ENCODE results near the gene SV2B.
"Not testable (repeated sequence)": the region's sequence is repeated elsewhere in the genome, so short reads cannot be mapped to it uniquely, and the experiment has no call there.

Gene SV2B, protein sequence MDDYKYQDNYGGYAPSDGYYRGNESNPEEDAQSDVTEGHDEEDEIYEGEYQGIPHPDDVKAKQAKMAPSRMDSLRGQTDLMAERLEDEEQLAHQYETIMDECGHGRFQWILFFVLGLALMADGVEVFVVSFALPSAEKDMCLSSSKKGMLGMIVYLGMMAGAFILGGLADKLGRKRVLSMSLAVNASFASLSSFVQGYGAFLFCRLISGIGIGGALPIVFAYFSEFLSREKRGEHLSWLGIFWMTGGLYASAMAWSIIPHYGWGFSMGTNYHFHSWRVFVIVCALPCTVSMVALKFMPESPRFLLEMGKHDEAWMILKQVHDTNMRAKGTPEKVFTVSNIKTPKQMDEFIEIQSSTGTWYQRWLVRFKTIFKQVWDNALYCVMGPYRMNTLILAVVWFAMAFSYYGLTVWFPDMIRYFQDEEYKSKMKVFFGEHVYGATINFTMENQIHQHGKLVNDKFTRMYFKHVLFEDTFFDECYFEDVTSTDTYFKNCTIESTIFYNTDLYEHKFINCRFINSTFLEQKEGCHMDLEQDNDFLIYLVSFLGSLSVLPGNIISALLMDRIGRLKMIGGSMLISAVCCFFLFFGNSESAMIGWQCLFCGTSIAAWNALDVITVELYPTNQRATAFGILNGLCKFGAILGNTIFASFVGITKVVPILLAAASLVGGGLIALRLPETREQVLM

DNA sequence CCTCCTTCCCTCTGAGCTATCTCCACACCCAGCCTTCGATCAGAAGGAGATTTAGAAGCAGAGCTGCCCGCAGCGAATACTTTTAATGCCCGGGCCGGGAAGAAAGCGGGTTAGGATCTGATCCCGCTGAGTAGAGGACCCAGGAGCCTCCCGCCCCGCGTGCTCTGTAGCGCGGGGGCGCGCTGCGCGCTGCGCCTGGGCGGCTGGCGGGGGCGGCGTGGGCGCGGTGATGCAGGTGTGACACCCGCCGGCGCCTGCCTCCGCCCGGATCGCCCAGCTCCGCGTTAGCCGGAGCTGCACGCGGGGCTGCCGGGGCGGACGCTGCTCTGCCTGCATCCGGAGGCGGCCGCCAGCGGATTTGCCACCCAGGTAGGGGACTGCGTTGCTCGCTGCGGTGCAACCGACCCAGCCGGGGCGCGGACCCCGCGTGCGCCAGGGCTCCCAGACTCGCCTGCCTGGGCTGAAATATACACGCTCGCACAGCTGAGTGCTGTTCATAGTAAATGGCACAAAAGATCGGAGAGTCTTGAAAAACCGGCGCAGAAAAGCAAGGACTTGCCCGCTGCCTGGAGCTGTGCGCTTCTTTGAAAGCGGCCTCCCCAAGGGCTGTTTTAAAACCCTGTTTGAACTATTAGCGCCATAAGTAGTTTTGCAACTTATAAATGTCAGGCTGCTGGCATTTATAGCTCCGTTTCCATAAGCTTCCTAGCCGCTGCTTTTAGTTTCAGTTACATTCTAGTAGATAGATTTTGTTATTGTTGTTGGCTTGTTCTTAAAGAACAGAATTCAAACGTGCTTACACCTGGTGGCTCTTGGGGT lies at the start of gene SV2B:
SV2B (plus strand) TSS at position 263 of the 819 bp plus-strand sequence. CDS start 126,007 bp downstream, outside the sequence.
- peak; percentile 15 to 32 for DNase-seq (ENCODE audit: low read depth in 2 of 2)

DNA sequence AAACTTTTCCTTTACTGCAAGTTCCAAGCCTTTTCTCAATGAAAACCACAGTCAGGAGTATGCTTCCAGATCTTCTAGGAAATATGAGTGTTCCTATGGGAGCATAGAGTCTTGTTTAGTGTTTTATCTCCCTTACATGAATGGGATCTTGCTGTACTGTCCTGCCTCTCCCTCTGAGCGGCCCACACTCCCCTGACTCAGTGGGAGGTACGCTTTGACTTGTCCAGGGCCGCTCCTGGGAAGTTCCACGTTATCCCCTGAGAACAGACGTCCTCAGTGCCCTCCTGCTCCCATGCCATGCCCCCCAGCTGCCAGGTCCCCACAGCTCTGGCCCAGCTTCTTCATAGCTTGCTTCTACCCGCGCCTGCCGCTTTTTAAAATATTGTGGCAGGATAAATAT lies 48.8 kb upstream of the SV2B start:
- DNase-seq (ENCODE audit: low read depth in 2 of 2) = no peak

DNA sequence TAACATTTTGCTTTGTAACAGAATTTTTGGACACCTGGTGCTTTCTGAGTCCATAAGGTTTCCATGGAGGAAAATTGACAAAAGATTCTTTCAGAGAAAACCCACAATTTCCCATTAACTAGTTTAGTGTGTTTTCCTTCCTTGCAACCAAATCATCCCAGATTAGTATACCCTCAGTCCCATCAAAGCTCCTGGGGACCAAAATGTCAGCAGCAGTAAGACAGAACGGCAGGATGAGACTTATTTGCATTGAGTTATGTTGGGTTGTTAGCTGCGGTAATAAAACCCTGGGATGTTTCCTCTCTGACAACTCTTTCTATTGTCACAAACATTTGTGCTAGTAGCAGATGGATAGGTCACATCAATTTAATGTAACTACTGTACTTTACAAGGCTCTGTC lies 45.2 kb upstream of the SV2B start:
- no peak for DNase-seq (ENCODE audit: low read depth in 2 of 2)

DNA sequence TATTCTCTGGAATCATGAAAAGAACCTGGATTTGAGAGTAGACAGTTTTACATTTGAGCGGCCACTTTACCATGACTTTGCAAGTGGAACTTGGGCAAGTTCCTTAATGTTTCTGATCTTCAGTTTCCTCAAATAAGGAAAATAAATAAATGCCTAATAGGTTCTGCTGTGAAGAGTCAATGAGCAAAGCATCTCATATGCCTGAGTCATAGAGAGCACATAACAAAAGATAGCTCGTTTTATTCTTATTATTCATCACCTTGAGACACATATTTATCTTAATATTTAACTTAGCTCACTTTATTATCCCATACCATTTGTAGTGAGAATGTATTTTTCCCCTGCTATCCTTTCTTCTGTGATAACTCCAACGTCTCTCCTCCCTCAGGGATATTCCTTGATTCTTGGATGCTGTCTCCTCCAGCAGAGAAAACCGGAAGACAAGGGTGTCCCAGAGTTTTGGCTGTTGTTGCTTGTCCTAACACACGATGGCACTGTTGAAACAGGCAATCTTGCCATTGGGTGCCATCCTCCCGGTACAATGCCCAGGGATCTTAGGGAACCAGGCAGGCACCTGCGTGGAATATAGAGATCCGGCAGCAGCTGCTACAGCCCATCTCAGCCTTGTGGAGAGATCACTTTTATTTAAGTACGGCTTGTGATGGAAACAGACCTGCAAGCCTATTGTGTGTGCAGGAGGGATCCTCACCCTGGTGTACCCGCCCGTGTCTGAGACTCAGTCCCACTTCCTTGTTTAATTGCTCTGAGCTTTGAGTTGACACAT lies 44.3 kb upstream of the SV2B start:
- DNase-seq (ENCODE audit: low read depth in 2 of 2) = peak in 1 of 2 donors; percentile 16

DNA sequence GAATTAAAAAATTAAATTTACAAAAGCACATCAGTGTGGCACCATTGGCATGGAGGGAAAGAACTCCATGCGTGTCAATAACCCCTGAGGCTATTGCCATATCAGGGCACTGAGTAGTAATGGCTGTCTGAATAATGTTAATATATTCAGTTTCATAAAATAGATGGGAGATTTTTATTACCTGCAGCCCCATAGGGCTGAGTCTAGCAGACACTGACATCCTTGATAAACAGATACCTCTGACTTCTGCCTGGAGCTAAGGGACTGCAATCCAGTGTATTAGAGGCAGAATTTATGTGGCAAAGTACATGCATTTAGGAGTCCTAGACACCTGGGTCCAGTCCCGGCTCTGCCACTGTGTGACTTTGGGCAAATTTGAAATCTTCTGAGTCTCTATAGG lies 38.8 kb upstream of the SV2B start:
- no peak for DNase-seq (ENCODE audit: low read depth in 2 of 2)

DNA sequence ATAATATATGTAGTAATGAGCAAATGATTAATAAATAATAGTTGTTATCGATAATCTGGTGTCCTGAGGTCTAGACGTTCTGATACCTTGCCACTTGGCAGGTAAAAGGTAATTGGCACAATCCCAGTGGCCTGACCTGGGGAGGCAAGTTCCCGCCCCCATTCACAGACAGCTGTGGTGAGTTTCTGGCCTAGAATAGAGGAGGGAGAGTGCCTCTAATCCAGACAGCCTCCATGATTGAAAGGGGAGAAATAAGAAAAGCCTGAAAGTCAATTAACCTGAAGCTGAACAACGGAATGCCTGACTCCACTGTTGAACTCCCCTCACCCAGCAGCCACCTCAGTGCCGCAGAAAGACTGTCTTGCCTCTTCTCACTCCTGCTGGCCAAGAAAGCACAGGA lies 38.1 kb upstream of the SV2B start:
- DNase-seq (ENCODE audit: low read depth in 2 of 2) = no peak

DNA sequence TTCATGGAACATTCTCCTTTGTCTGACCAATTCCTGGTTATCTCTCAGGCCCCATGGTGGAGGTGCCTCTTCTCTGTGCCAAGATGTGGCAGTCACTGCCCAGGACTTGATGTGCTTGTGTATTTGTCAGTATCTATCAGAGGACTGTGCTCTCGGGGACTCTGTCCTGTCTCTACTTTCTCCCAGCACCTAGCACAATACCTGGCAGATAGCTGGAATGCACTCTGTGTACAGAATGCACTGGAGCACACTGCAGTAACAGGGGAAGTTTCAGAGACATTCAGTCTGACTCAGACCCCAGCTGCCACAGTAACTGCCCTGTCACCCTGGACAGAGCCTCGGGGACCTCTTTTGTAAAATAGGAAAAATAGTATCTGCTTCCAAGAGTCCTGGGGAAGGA lies 34.6 kb upstream of the SV2B start:
- DNase-seq (ENCODE audit: low read depth in 2 of 2) = no peak

DNA sequence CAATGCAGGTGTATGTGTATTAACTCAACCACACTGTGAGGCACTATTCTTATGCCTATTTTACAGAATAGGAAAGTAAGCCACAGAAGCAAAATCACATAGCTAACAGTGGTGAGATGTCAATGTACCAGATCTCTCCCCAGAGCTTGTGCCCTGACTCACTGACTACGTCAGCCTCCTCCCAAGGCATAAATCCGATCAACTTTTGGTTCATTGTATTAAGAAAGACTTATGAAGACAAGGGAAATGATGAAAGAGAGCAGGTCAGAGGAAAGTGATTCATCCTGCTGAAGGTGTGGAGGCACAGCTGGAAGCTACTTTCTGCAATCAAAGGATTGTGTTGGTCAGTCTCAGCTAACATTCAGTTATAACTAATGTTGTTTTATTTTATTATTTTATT lies 33.0 kb upstream of the SV2B start:
- no peak for DNase-seq (ENCODE audit: low read depth in 2 of 2)

DNA sequence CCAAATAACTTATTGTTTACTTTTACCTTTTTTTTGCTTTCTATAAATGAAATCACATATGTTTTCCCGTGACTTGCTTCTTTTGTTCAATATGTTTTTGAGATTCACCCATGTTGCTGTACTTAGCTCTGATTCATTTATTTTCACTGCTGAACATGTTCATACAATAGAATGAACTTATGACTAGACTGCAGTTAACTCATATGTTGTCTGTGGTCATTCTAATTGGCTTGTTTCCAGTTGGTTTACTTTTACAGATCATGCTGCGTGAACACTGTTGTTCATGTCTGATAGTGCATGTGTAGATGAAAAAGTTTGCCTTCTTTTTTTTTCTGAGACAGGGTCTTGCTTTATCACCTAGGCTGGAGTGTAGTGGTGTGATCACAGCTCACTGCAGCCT lies 31.6 kb upstream of the SV2B start:
- DNase-seq (ENCODE audit: low read depth in 2 of 2) = no peak

DNA sequence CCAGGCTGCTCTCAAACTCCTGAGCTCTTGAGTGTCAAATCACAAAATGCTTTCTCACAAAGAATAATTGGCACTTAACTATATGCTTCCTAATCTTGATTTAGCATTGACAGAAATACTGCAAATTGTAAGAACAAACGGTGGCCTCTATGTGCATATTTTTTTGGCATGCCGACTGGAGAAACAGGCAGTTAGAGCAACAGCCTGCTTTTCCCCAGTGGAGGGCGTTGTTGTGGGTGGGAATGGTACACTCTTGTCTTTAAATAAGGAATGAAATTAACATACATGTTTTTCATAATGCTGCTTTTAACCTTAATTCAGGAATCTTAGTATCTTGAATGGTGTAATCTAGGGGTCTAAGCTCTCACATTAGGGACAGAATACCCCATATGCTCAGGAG lies 31.1 kb upstream of the SV2B start:
- no peak for DNase-seq (ENCODE audit: low read depth in 2 of 2)

DNA sequence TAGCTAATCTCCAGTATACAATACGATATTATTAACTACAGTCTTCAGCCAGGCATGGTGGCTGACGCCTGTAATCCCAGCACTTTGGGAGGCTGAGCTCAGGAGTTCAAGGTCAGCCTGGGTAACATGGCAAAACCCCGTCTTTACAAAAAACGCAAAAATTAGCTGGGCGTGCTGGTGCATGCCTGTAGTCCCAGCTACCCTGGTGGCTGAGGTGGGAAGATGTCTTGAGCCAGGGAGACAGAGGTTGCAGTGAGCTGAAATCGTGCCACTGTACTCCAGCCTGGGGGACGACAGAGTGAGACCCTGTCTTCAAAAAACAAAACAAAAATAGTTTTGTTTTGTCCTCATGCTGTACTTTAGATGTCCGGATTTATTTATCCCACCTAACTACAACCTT lies 29.2 kb upstream of the SV2B start:
- DNase-seq (ENCODE audit: low read depth in 2 of 2) = no peak

DNA sequence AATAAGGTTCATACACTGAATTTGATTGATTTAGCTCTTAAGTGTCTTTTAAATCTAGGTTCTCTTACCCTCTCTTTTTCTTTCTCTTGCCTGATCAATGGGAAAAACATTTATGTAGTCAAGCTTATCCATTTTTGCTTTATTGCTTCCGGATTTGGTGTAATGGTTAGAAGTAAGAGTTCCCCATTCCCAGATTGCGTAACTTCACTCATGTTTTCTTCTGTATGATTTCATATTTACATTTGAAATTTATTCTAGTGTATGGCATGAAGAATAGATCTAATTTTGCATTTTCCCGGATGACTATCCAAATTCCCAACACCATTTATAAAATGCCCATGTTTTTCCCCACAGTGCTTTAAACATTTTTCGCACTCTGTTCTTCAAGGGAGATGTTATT lies 27.9 kb upstream of the SV2B start:
- DNase-seq (ENCODE audit: low read depth in 2 of 2) = no peak

DNA sequence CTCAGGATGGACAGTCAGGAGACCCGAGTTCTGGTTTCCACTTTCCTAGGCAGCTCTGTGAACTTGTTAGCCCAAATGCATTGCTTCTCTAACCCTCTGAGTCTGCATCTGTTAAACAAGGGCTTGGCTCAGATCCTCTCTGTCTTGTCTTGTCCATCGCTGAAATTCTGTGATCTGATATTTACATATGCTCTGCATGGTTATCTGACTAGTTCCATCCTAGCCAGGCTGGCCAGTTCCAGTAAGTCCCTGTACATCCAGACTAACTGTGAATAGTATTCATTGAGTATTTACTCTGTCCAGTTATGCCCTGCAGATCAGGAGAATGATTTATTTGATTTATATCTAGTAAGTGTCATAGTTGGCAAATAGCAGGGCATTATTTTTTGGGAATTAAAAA lies 27.0 kb upstream of the SV2B start:
- no peak for DNase-seq (ENCODE audit: low read depth in 2 of 2)

DNA sequence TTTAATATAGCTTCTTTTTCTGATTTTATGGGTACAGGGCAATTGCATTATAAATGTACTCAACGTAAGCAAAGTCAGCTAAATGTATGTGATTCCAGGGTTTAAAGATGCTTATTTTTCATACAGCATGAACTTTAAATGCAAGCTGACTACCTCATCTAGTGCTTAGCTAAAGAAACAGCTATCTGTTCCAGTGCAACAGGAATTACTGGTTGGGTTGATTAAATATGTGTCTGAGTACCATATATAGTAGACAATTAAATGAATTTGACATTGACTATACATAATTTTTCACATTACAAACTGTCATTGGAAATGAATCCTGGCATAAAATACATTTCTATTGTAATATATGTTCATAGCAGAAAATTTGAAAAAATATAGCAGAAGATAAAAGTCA lies 26.3 kb upstream of the SV2B start:
- DNase-seq (ENCODE audit: low read depth in 2 of 2) = no peak

DNA sequence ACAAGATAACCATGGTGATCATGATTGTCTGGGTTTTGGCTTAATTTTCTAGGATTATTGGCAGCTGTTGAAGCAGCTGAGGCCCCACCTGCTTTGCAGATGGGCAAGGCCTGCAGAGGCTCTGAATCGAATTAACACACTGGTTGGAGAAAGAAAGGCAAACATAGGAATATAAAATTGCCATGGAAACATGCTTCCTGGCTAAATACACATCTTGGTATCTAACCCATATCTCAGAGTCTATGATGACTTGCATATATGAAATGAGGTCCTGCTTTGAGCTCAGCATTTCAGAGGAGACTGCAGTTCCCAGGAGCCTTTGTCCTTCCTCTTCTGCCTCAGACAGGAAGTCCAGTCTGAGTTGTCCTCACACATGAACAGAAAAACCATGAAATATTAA lies 24.3 kb upstream of the SV2B start:
- no peak for DNase-seq (ENCODE audit: low read depth in 2 of 2)

DNA sequence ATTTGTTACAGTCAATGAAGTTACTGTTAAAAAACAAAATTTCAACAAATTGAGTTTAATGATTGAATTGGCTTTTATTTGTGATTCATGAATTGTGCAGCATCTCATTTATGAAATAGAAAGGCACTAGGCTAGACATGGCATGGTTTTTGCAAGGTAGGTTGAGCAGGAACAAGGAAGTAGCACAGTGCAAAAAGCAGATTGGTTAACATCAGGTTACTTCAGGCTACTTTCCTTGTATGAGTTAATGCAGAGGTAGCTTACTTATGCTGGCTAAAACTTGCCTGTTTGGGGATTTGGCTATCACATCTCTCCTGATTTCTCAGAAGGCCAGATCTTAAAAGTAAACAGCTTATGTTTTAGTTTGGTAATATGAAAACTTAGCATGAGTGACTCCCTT lies 23.0 kb upstream of the SV2B start:
- no peak for DNase-seq (ENCODE audit: low read depth in 2 of 2)

DNA sequence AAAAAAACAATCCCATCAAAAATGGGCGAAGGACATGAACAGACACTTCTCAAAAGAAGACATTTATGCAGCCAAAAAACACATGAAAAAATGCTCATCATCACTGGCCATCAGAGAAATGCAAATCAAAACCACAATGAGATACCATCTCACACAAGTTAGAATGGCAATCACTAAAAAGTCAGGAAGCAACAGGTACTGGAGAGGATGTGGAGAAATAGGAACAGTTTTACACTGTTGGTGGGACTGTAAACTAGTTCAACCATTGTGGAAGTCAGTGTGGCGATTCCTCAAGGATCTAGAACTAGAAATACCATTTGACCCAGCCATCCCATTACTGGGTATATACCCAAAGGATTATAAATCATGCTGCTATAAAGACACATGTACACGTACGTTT lies 6.2 kb upstream of the SV2B start:
- not testable (repeated sequence) for DNase-seq (ENCODE audit: low read depth in 2 of 2)

DNA sequence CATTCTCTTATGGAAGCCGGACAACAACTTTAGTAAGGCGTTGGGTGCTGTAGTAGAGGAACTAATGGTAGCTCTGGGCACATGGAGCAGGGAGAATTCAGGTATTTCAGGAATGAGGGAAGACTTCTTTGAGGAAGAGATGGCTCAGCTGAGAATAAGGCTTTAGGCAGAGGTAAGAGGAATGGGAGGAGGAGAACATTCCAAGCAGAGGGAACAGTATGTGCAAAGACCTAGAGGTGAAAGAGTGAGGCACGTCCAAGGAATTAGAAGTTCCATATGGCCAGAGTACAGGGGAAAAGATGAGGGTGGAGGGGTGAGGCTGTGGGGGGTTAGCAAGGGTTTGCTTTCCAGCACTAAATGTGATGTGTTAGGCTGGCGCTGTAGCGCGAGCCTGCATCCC lies 1.6 kb upstream of the SV2B start:
- DNase-seq (ENCODE audit: low read depth in 2 of 2) = no peak

DNA sequence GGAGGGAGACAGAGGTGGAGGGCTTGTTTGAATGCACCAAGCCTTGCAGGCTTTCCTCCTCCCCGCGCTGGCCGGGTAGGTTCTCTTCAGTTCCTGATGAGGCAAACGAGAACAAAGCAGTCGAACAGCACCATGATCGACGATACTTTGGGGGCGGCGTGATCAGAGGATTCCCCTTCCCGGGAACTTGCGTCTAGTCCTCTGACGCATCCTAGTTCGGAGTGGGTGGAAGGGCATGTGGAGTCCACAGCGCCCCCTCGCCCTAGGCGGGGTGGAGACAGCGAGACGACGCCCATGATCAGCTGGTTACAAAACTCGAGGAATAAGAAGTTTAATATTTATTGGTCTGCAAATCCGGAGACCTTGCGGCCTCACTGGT lies 452 bp upstream of the SV2B start:
- DNase-seq (ENCODE audit: low read depth in 2 of 2) = peak; percentile 10 to 26

DNA sequence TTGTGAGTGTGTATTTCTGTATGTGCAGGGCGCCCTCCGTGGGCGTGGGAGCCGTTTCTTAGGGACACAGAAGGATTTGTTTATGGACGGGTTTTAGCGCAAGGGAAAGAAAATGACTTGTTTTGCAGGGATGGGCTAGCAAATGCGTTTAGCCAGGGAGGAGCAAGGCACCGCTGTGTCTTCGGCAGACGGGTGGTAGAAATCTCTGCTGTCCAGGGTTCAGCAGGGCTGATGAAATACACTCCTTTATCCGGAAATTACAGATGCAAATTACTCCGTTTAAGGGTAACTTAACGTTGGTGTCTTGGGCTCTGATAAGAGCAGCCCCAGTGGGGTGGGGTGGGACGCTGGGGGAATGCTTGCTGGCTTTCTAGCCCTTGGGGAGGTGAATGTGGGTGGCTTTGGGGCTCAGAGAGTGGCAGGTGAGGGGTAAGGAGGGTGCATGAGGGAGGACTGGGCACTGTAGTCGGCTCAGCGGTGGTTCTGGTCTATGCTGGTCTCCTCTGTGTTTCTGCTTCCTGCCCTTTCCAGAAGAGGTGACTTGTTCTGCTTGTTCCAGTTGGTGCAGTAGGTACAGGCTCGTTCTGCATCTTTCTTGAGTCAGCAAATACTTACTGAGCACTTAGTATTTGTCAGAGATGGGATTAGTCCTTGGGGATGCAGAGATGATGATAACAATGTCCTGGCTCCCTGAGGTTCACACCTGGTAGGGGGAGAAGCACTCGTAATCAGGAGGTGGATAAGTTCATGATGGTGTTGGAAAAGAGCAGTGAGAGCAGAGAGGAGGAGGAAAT lies 954 bp downstream of the SV2B start:
- no peak for DNase-seq (ENCODE audit: low read depth in 2 of 2)

DNA sequence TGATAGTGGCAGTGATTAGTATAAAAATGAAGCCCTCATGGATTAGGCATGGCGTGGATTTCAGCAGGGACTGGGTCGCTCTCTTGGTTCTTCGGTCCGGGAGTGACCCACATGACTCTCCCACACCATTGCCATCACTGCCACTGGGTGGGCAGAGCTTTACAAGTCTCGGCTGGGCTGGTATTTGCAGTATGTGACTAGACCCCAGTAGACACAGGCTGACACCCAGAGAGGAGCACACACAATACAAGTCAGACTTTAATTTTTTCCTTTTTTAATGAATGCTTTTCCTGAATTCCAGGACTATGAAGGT lies 1.5 kb downstream of the SV2B start:
- DNase-seq (ENCODE audit: low read depth in 2 of 2) = no peak
